ENCODE measurements around the gene HADH. TPM values are rescaled to one million over a fixed set of nuclear protein-coding genes. Genes with fewer than 3 reads are reported as not detected.
"Not testable (repeated sequence)": the region's sequence is repeated elsewhere in the genome, so short reads cannot be mapped to it uniquely, and the experiment has no call there.

Gene HADH
- total RNA-seq, 2 donors from 2014 or later = 21.3 to 33.9 TPM

DNA sequence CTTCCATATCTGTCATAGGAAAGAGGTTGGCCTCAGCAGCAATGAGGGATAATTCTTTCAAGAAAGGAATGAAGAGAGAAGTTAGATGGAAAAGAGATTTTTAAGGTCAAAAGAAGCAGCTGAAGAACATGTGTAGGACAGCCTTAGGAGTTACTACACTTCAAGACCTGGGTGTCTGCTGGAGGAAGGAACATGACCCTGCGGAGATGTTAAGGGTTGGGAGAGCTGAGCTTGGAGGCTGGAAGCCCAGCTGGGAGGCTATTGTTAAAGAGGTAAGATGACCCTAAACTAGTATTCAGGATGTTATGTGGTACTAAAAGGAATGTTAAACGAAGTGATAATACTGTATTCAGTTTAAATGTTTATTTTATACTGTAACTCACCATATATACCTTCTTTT is 15.0 kb downstream of the HADH start:
- peaks cover 6% of the 10 kb centered on the region for H3K36me3 Mint-ChIP-seq
- ATAC-seq (no peak), DNase-seq (ENCODE audit: low spot score) (no peak)
- no peaks in the 10 kb centered on the region for H3K27me3 Mint-ChIP-seq
- H3K27ac Mint-ChIP-seq = no peak overlapping the region
- H3K9me3 Mint-ChIP-seq = no peaks in the 10 kb centered on the region
- H3K4me3 Mint-ChIP-seq = no peak overlapping the region
- peaks cover 11 to 13% of the 10 kb centered on the region in 2 donors for H3K4me1 Mint-ChIP-seq (ENCODE audit: low read depth in 2 of 2)

DNA sequence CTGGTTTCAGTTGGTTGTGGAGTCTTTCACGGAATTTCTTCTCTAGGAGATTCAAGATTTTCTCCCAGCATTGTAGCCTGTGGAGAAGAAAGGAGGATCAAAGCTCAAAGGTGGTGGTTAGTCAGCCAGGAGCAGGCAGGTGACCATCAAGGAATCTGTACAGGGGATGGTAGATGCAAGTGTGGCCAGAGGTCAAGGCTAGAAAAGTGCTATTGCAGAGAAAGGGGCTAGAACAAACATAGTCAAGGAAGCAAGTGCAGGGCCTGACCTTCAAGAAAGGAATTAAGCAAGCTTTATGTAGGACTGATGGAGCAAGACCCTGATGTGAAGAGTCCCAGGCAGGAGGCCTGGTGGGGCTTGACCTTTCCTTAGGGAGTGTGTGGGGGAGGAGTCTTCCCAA is 16.1 kb downstream of the HADH start:
- Mint-ChIP-seq H3K4me1 (ENCODE audit: low read depth in 2 of 2) (peaks cover 0 to 7% of the 10 kb centered on the region in 2 donors), H3K4me3 (no peak overlapping the region), H3K27ac (no peak overlapping the region), H3K9me3 (no peaks in the 10 kb centered on the region), H3K36me3 (no peaks in the 10 kb centered on the region), H3K27me3 (no peaks in the 10 kb centered on the region)
- ATAC-seq (no peak), DNase-seq (ENCODE audit: low spot score) (no peak)

DNA sequence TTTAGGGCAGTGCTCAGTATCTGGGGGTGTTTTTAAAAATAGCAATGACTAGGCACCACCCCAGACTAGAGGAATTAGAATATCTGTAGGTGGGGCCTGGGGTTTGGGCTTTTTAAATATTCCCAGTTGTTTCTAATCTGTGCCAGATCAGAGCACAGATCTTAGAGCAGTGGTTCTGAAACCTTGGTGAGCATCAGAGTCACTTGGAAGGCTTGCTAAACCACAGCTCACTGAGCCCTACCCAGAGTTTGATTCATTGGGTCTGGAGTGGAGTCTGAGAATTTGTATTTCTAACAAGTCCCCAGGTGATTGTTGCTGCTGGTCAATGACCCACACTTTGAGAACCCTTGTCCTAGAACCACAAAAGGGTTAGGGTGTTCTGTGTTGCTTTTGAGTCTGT is 16.7 kb downstream of the HADH start:
- Mint-ChIP-seq H3K36me3 (no peaks in the 10 kb centered on the region), H3K9me3 (no peaks in the 10 kb centered on the region), H3K4me3 (no peak overlapping the region), H3K27me3 (no peaks in the 10 kb centered on the region), H3K4me1 (ENCODE audit: low read depth in 2 of 2) (peaks cover 0 to 5% of the 10 kb centered on the region in 2 donors), H3K27ac (no peak overlapping the region)
- no peak for ATAC-seq
- no peak for DNase-seq (ENCODE audit: low spot score)

DNA sequence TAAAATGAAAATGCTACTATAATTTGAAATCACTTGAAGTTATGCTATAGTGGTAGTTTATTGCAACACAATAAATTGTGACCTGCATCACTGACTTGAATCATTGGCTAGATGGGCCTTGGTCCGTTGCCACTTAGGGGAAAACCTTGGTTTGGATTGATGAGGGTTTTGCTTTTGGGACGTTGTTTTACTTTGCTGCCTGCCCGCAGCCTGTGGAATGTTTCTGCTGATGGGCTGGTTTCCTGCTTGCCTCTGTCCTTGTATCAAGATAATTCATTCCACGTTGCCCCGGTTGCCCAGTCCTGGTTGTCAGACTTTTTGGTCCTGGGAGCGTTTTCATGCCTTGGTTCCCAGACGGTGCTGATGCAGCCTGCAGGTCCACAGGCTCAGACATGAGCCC is 18.3 kb downstream of the HADH start:
- Mint-ChIP-seq H3K36me3 (no peaks in the 10 kb centered on the region), H3K4me3 (no peak overlapping the region), H3K27ac (no peak overlapping the region), H3K27me3 (no peaks in the 10 kb centered on the region), H3K4me1 (ENCODE audit: low read depth in 2 of 2) (peaks cover 0 to 10% of the 10 kb centered on the region in 2 donors), H3K9me3 (no peaks in the 10 kb centered on the region)
- DNase-seq (ENCODE audit: low spot score) = no peak
- ATAC-seq = no peak

DNA sequence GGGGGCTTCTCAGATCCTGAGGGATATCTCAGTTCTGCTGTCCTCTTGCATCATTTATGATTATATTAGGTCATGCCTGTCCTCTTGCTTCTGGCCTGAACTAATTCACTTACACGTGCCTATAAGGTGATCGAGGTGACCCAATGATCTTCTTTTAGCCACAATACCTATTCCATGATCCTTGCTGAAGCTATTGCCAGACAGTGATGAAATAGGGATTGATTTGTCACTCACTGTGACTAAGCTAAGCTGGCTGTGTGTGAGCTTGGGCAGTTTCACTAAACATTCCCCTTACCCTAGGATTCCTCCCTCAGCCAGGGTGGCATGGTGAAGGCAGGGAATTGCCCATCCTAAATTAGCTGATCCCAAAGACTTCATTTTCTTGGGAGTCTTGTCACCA is 19.0 kb downstream of the HADH start:
- no peak overlapping the region for H3K4me3 Mint-ChIP-seq
- H3K9me3 Mint-ChIP-seq = no peaks in the 10 kb centered on the region
- peaks cover 0 to 10% of the 10 kb centered on the region in 2 donors for H3K4me1 Mint-ChIP-seq (ENCODE audit: low read depth in 2 of 2)
- H3K36me3 Mint-ChIP-seq = no peaks in the 10 kb centered on the region
- ATAC-seq (no peak), DNase-seq (ENCODE audit: low spot score) (no peak)
- no peak overlapping the region for H3K27ac Mint-ChIP-seq
- H3K27me3 Mint-ChIP-seq = no peaks in the 10 kb centered on the region

DNA sequence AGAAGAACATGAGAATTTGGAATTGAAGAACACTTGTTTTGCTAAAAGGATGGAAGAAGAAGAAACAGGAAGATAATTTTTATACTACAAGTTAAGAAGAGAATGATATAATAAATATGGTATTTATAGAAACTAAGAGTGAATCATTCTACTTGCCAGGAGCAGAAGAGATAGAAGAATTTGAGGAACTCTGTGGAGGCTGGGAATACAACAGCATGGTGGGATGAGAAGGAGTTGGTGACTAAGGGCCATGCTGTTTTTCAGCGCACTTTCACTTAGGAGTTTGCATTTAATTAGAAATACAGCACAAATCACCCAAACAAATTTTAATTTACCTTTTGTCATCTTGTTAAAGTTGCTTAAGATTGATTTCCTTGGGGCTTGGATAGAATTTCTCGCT is 20.5 kb downstream of the HADH start:
- ATAC-seq (no peak), DNase-seq (ENCODE audit: low spot score) (no peak)
- H3K36me3 Mint-ChIP-seq = peaks cover 4% of the 10 kb centered on the region
- no peak overlapping the region for H3K4me3 Mint-ChIP-seq
- H3K4me1 Mint-ChIP-seq (ENCODE audit: low read depth in 2 of 2) = peaks cover 0 to 10% of the 10 kb centered on the region in 2 donors
- no peak overlapping the region for H3K27ac Mint-ChIP-seq
- H3K9me3 Mint-ChIP-seq = no peaks in the 10 kb centered on the region
- H3K27me3 Mint-ChIP-seq = no peaks in the 10 kb centered on the region

DNA sequence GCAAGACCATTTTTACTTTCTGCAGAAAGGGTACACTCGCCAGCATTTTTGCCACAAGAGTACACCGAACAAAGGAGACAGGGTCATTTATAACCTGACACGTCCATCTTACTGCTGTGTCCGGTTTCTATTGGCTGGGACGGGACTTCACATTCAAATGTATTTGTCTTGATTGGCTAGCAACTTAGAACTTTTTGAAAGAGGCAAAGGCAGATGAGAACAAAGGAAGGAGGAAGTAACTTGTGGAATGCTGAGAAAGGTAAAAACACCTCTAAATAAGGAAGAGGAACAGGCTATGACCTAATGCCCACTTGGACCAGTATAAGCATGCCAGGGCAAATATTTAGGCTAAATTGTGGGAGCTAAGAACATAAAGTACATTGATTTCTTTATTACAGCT is 22.7 kb downstream of the HADH start:
- ATAC-seq; H3K9me3 Mint-ChIP-seq; DNase-seq (ENCODE audit: low spot score); H3K4me3 Mint-ChIP-seq; H3K27me3 Mint-ChIP-seq; H3K27ac Mint-ChIP-seq: not testable (repeated sequence)
- Mint-ChIP-seq H3K36me3 (peaks cover 10% of the 10 kb centered on the region), H3K4me1 (ENCODE audit: low read depth in 2 of 2) (peaks cover 0 to 10% of the 10 kb centered on the region in 2 donors)

DNA sequence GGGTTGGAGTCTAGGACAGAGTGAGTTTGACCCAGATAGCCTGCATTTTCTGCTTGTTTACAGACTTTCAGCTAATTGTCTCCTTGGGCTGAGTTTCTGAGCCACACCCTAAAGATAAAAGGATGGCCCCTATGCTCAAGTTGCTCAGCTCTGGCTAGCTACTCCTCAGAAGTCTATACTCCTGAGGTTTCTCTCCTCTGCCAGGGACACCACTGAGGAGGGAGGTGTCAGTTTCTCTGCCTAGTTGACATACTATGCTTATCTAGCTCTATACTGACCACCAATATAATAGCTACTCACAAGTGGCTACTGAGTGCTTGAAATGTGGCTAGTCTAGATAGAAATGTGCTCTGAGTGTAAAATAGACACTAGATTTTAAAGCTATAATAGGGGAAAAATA is 23.6 kb downstream of the HADH start:
- Mint-ChIP-seq H3K4me1 (ENCODE audit: low read depth in 2 of 2) (peaks cover 0 to 9% of the 10 kb centered on the region in 2 donors), H3K36me3 (peaks cover 10% of the 10 kb centered on the region), H3K4me3 (no peak overlapping the region), H3K27me3 (no peaks in the 10 kb centered on the region), H3K9me3 (no peaks in the 10 kb centered on the region), H3K27ac (no peak overlapping the region)
- ATAC-seq (no peak), DNase-seq (ENCODE audit: low spot score) (no peak)

DNA sequence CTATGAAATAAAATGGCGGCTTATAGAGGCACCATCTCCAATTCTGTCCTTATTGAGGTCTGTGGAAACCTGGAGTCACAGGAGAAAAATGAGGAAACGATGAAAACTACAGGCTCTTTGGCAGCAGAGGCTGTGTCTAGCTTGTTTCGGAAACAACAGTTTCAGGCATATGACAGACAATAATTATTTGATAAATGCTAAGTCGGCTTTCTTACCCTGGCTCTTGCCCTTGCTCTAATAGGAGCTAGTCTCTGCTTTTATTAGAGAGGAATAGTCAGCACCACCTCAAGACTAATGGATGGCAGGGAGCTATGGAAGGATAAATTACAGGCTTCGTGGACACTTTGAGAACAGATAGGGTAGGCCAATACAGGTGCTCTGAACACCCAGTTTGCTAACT is 24.3 kb downstream of the HADH start:
- no peak for DNase-seq (ENCODE audit: low spot score)
- Mint-ChIP-seq H3K4me1 (ENCODE audit: low read depth in 2 of 2) (peaks cover 0 to 6% of the 10 kb centered on the region in 2 donors), H3K36me3 (peaks cover 10% of the 10 kb centered on the region), H3K27me3 (no peaks in the 10 kb centered on the region), H3K9me3 (no peaks in the 10 kb centered on the region), H3K4me3 (no peak overlapping the region), H3K27ac (no peak overlapping the region)
- ATAC-seq = no peak

DNA sequence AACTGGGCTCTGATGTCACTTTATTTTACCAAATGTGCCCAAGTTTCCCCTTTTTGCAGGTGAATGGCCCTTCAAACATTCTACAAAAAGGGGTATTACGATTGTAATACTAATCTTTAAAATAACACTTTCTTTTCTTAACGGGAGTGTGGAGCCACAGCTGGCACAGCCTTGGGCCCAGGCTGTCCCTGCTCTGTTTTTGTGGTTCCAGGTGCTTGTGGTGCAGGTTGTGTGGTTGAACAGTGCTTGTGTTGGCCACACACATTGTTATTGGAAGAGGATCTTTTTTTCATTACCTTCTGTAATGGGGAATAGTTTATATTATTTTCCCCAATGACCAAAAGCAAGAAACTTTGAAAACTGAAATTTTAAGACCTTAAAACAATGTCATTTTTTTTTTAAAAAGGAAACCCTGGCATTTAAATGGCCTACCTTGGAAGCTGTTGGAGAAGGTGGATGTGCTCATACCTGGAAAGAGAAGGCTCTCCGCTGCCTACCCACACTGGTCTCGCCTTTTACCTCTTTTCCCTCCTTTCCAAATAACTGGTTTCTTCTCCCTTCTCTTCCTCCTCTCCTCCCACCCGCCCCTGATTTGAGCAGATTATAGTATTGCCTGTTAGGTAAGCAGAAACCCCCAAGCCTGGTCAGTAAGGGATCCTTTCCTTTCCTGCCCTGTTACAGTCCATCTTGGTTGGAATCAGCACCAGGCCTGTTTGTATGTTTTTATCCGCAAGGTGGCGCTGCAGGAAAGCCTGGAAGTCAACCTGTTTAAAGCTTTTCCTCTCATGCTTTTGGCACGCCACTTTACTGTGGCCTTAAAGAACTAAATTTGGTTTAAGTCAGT is 28.6 kb downstream of the HADH start:
- Mint-ChIP-seq H3K36me3 (peaks cover 10% of the 10 kb centered on the region), H3K4me3 (no peak overlapping the region), H3K27ac (no peak overlapping the region), H3K9me3 (no peaks in the 10 kb centered on the region), H3K4me1 (ENCODE audit: low read depth in 2 of 2) (no peaks in the 10 kb centered on the region), H3K27me3 (no peaks in the 10 kb centered on the region)
- DNase-seq (ENCODE audit: low spot score) = peak; percentile 86
- peak; percentile 51 to 61 for ATAC-seq

DNA sequence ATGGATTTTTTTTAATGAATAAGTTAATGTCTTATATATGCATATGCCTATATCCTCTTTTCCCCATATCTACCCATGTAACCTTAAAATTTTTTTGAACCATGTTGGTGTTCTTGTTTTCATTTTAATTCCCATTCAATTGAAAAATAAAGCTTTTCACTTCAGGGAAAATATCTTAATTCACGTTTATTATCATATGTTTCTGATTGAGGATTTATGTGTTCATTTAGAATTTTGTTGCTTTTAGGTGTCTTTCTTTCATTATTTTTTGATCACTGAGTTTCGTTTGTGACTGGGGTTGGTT is 29.1 kb downstream of the HADH start:
- Mint-ChIP-seq H3K27ac (no peak overlapping the region), H3K4me3 (no peak overlapping the region), H3K36me3 (peaks cover 10% of the 10 kb centered on the region), H3K27me3 (no peaks in the 10 kb centered on the region), H3K4me1 (ENCODE audit: low read depth in 2 of 2) (no peaks in the 10 kb centered on the region), H3K9me3 (no peaks in the 10 kb centered on the region)
- DNase-seq (ENCODE audit: low spot score) = no peak
- no peak for ATAC-seq

DNA sequence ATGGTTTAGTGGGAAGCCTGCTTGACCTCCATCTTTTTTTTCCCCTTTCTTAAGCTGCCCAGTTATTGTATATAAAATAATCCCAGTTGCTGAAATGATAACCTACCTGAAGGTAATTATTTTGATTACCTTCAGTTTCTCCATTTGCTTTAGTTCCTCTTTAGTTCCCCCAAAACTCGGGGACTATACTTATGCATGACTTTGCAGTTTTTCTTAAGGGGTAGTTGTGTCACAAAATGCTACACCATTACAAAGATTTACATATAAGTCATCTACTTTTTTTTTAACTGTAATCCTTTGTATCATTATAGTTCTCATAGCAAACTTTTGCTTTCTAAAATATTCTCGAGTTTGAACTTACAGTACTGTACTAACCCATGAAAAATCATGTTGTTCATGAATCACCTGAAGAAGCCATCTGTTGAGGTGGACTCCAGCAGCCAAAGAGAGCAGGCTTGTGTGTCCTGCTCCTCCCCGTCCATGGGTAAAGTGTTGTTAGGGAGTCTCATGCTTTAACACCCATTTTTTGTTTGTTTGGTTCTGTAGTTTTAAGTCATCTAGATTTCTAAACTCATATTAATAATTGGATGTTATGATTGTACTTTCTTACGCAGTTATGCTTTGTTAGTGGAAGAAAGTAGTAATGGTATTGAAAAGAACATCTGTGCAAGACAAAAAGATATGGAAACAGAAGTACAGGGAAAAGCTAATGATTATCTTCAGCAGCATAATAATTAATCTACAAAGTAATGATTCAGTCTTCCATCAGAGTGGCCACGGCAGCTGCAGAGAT is 34.6 kb downstream of the HADH start:
- Mint-ChIP-seq H3K27me3 (no peaks in the 10 kb centered on the region), H3K4me3 (no peak overlapping the region), H3K4me1 (ENCODE audit: low read depth in 2 of 2) (peaks cover 2 to 3% of the 10 kb centered on the region in 2 donors), H3K36me3 (peaks cover 11% of the 10 kb centered on the region), H3K9me3 (no peaks in the 10 kb centered on the region), H3K27ac (no peak overlapping the region)
- DNase-seq (ENCODE audit: low spot score) = no peak
- no peak for ATAC-seq

DNA sequence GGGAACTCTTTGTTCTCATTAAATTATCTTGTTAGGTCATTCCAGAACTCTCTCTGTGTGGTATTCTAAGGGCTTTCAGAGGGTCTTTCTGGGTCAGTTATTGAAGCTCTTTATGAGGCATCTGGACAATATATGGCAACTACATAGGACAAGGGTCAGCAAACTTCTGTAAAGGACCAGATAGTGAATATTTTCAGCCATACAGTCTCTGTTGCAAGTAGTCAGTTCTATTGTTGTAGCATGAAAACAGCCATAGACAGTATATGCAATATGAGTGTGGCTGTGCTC is 35.1 kb downstream of the HADH start:
- Mint-ChIP-seq H3K9me3 (no peaks in the 10 kb centered on the region), H3K27ac (no peak overlapping the region), H3K4me1 (ENCODE audit: low read depth in 2 of 2) (peaks cover 7 to 9% of the 10 kb centered on the region in 2 donors), H3K4me3 (no peak overlapping the region), H3K36me3 (peaks cover 15% of the 10 kb centered on the region), H3K27me3 (no peaks in the 10 kb centered on the region)
- ATAC-seq (no peak), DNase-seq (ENCODE audit: low spot score) (no peak)

DNA sequence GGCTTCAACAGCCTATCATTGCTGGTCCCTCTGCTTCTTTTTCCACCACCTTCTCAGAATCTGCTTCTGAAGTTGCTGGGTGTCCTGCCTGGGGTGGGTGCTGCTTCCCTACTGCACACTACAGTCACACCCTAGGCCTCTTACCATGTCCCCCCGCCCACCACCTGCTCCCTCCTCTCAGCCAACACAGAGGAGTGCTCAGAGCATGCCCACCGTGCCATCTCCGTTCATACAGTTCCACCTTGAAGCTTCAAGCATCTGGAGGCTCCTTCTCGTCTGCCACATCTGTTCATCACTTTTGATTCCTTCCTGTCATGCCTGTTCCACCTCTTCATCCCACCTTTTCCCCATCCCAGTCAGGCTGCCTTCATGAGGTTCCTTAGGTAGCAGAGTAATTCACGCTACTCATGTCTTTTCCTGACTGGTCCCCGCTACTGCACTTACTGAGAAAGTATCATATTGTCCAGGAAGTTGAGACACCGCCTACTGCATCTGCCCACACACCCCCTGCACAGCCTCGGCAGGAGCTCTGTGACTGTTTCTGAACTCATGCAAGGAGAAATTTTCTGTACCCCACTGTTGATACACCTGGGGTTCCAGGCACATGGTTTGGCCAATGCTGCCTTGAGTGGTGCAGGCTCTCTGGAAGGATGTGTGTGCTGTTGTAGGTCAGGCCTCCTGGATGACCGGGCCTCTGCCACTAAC is 39.5 kb downstream of the HADH start:
- peak; percentile 34 to 55 for ATAC-seq
- peaks cover 19% of the 10 kb centered on the region for H3K36me3 Mint-ChIP-seq
- H3K27me3 Mint-ChIP-seq = no peaks in the 10 kb centered on the region
- H3K4me3 Mint-ChIP-seq = no peak overlapping the region
- DNase-seq (ENCODE audit: low spot score) = no peak
- peak overlapping the region in 1 of 2 donors; percentile 11 for H3K27ac Mint-ChIP-seq
- H3K9me3 Mint-ChIP-seq = no peaks in the 10 kb centered on the region
- peaks cover 15 to 16% of the 10 kb centered on the region in 2 donors for H3K4me1 Mint-ChIP-seq (ENCODE audit: low read depth in 2 of 2)
